HG03196 (cell line): ENCODE data around the gene NME1.
"Not testable (repeated sequence)": the region's sequence is repeated elsewhere in the genome, so short reads cannot be mapped to it uniquely, and the experiment has no call there.

ENCODE experiments used
- ATAC-seq: cut with Tn5 transposase; IDR thresholded peaks from one replicate; pipeline ENCODE4 v1.9.1; 2021; ENCODE audit not compliant: unreplicated experiment

NME1 gene

DNA sequence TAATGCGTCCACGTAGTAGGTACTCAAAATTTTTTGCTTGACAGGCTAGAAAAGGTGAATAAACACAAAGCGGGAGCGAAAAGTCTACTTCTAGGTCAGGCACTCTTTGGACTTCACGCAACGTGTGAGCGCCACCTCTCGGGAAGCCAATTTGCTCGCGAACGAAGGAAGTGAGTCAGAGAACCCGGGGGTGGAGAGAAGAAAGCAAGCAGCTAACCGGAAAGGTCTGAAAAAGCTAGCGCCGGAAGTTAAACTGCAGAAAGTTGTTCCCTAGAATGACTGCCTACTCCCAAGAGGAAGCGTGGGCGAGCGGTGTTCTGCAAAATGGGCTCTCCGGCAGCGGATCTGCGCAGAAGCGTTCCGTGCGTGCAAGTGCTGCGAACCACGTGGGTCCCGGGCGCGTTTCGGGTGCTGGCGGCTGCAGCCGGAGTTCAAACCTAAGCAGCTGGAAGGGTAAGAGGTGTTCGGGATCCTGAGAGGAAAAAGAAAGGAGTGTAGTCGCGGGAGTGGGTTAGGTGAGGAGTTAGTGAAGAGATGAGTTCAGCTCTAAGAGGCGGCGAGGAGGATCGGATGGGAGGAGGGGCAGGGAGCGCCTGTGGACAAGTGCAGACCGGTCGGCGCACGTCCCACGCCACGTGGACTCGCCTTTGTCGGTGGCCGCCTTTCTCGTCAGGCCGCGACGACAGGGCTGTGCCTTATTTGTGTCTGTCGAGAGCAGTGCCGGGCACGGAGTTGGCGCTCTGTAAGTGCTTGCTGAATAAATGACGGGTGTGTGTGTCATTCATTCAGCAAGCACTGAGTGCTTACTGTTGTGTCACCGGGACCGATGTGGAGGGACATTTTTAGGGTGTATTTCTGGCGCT lies at the start of gene NME1:
Gene NME1 (plus strand): TSS at position 350 of the 863 bp plus-strand sequence. CDS start 2,096 bp downstream, outside the sequence.
- peak; percentile 94 for ATAC-seq

DNA sequence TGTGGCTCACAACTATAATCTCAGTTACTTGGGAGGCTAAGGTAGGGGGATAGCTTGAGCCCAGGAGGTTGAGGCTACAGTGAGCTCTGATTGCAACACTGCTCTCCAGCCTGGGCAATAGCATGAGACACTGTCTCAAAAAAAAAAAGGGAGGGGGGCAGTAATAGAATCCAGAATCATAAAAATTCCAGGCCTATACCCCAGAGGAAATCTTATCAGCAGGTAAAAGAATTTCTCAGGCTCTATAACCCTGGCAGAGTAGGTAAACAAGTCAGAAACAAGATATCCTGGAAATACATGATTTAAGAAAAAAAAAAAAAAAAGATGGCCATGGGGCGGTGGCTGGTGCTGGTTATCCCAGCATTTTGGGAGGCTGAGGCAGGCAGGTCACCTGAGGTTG lies 45.6 kb upstream of the NME1 start:
- no peak for ATAC-seq

DNA sequence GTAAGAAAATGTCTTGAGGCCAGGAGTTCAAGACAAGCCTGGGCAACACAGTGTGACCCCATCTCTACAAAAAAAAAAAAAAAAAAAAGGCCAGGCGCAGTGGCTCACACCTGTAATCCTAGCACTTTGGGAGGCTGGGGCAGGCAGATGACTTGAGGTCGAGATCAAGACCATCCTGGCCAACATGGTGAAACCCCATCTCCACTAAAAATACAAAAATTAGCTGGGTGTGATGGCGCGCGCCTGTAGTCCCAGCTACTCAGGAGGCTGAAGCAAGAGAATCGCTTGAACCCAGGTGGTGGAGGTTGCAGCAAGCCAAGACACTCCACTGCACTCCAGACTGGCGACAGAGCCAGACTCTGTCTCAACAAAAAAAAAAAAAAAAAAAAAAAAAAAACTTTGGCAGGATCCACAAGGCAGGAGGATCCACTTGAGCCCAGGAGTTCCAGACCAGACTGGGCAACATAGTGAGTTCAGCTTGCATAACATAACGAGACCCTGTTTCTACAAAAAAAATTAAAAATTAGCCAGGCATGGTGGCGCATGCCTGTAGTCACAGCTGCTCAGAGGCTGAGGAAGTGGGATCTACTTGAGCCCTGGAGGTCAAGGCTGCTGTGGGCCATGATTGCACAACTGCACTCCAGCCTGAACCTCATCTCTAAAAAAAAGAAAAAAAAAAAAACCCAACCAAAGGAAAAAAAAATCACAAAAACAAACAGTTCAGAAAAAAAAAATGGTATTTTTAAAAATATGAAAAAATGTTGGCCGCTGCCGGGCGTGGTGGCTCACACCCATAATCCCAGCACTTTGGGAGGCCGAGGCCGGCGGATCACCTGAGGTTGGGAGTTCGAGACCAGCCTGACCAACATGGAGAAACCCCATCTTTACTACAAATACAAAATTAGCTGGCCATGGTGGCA lies 40.8 kb upstream of the NME1 start:
- not testable (repeated sequence) for ATAC-seq

DNA sequence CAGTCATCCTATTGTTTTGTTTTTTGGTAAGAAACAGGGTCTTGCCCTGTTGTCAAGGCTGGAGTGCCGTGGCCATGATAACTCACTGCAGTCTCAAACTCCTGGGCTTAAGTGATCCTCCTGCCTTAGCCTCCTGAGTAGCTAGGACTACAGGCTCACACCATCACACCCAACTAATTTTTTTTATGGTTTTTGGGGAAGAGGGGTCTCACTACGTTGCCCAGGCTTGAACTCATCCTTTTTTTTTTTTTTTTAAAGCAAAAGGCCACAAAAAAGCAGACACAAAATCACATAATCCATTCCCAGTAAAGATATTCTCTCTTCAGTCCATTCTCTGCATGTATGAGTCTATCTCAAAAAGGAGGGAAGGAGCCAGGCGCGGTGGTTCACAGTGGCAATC lies 38.2 kb upstream of the NME1 start:
- ATAC-seq = no peak

DNA sequence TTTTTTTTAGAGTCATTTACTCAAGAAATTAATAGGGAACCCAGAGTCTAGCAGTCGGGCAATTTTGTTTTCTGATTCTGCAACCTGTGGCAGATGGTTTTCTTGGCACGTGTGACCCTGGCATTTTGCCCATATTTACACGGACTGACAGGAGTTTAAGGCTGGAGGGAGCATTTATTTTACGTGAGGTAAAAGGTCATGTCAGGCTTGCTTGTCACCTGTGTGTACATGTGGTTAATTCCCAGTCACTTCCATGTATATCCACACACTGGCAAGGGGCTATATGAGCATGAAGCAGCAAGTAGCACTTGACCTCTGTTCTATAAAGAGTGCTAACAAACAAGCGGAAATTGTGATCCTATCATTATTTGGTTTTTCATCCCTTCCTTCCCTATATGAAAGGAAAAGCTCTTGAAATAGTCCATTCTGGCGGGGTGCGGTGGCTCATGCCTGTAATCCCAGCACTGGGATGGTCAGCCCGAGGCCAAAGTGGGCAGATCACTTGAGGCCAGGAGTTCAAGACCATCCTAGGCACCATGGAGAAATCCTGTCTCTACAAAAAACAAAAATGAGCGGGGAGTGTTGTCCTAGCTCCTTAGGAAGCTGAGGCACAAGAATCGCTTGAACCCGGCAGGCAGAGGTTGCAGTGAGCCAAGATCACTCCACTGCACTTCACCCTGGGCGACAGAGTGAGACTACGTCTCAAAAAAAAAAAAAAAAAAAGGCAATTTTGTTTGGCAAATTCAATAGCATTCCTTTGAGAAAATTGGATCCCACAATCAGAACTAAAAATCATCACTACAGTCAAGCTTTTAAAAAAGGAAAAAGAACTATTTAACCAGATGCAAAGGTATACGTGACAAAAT lies 34.8 kb upstream of the NME1 start:
- ATAC-seq = no peak

DNA sequence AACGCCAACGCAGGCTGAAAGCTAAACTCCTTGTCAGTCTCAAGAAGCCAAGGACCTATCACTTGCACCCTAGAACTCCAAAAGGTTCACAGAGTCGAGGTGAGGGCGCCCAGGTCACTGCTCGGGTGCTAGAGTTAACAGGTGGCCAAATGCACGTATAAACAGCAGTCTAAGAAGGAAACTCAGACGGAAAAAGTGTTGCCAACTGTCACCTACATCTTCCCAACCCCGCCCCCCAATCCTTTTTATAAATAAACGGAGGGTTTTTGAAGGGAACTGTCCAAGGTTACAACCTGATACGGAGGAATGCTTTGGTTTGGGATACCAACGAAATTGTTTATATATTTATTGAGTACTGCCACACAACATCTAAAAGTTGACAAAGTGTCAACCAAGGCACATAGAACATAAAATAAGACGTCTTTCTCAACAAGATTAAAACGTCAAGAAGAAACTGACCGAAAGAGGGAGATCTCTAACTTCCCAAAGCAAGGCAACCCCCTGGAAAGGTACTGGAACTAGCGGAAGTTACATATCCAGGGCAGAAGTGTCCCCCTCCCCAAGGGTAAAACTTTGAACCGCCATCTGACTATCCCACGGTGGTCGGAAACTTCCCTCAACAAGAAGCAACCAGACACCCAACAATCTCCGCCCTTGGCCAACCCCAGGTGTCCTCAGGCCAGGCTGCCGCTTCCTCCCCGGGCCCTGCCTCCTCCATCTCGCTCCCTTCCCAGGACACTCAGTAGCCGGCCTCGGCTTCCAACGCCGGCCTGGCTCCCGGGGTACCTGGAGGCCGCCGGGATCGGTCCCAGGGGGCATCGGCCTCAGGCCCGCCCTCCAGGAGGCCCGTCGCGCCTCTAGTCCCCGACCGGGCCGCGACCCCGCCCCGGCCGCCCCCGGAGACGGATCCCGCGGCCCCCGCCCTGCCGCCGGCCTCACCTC lies 33.7 kb upstream of the NME1 start:
- peak; percentile 28 for ATAC-seq

DNA sequence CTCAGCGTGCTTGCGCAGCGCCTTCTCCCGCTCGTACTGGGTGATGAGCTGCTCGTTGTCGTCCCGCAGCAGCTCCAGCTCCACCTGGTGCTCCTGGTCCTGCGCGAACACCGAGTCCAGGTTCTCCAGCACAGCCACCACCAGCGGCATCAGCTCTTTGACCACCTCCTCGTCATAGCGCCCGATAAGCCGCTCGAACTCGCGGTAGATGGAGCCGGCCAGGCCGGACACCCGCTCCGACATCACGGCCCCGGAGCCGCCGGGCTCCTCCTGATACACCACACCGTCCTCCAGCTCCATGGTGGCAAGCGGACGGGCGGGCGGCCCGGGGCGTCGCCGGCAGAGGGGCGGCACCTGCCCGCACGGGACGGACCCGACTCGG lies 33.0 kb upstream of the NME1 start:
- ATAC-seq = peak; percentile 26

DNA sequence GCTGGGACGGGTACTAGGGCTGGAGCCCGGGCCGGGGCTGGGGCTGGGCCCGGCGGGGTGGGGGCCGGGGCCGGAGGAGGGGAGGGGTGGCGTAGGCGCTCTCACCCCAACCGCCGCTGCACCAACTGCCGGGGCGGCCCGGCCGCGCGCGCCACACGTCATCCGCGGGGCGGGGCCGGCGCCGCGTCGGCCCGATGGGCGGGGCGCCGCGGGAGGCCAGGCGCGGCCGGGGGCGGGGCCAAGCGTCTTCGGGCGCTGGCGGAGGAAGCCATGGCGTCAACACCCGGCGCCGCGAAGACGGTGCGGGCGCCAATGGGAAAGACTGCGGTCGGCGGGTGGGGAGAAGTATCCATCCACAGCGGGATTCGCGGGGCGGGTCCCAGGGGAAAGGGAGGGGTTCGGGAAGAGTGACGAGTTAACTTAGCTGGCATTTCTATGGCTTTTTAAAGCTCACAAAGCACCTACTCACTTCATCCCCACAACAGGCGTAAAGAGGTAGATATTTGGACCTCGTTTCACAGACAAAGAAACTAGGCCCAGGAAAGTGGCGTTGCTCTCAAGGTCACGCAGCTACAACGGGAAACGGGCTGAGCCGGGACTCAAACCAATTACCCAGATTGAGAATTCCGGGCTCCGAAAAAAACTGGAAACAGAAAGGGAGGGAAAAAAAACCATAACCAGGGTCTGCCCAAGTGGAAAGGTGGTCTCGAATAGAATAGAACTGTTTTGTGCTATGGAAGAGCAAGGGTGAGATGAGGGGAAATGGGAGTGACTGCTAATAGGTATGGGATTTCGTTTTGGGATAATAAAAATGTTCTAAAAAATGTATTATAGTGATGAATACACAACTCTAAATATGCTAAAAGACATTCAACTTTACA lies 32.4 kb upstream of the NME1 start, which contains the start of gene SPAG9:
Gene SPAG9 (minus strand): TSS at position 130 of the 881 bp plus-strand sequence. CDS start 212 bp downstream, outside the sequence.
- ATAC-seq = peak; percentile 67

DNA sequence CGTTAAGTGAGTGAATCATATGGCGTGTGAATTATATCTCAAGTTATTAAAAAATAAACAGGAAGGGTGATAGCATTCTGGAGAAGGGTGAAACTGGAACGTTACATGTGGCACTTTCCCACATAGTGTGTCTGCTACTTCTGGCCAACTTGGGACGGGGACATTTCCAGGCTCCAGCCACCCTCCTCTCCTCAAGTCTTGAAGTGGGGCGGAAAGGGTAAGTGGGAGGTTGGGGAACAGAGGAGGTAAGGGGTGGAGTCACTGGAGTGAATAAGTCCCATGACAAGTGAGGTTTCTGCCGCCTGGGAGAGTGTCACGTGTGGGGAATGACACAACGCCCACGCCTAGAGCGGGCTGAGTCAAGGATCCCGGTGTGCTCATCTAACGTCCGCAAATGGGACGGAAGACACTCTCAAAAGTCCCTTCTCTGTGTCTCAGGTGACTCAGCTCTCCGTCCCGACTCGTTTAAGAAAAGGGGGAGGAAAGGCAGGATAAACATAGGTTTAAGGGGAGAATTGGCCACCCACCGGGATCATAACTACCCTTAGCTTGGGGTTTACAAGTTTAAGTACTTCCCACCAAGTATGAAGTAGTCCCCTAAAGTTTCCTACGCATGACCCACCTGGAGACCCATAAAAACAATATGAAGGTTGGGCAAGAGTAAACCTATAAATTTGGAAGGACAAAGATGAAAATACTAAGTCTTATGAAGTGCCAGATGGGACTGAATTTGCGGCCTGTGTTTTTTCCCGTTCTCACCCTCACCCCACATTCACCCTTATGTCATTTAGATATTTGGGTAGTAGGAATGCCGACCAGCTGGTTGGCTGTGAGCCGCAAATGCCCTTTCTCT lies 31.5 kb upstream of the NME1 start:
- ATAC-seq = peak; percentile 42

DNA sequence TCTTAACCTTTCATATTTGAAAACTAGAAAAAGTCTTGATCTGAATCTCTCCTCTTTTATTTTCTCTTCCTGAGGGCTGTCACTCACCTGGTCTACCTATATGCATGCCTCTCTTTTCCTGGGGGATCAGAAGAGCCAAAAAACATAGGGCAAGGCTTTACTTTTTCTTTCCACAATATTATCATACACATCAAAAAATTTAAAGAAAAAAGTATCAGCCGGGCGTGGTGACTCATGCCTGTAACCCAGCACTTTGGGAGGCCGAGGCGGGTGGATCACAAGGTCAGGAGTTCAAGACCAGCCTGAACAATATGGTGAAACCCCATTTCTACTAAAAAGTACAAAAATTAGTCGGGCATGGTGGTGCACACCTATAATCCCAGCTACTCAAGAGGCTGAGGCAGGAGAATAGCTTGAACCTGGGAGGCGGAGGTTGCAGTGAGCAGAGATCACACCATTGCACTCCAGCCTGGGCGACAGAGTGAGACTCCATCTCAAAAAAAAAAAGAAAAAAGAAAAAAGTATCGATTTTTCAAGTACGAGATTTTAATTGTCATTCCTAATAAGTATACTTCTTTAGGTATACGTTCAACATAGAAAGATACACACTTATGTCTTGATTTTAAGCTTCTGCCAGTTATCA lies 30.8 kb upstream of the NME1 start:
- not testable (repeated sequence) for ATAC-seq

DNA sequence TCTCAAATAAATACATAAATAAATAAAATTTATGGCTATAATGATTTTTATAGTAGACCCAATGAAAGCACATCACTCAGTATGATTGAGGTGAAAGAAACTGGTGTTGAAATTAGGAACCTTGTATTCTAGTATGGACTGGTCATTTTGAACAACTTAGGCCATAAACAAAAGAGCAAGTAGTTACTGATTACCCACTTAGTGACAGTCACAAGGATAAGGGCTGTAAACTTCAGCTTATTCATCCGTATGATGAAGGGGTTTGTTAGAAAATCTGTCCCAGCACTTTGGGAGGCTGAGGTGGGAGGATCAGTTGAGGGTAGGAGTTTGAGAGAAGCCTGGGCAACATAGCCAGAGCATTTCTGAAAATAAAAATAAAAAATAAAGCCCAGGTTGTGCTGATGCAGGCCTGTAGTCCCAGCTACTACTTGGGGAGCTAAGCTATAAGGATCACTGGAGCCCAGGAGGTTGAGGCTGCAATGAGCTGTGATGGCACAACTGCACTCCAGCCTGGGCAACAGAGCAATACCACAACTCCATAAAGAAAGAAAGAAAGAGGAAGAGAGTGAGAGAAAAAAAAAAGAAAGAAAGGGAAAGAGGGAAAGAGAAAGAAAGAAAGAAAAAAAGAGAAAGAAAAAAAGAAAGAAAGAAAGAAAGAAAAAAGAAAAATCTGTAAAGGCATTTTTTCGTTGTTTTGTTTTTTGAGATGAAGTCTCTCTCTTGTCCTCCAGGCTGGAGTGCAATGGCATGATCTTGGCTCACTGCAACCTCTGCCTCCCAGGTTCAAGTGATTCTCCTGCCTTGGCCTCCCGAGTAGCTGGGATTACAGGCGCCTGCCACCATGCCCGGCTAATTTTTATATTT lies 28.5 kb upstream of the NME1 start:
- no peak for ATAC-seq

DNA sequence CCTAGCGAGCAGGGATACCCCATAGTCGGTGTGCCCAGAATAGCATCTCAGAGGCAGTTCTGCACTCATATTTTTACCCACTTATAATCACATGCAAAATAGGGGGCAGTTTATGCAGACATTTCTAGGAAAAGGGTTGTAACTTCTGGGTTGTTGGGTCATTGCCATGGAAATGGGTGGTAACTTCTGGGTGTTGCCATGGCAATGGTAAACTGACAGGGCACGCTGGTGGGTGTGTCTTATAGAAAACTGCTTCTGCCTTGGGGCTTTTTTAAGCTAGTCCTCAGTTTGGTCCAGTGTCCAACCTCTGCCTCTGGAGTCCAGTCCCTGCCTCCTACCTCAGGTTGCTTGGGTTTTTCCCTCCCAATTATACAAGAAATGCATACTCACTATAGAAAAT lies 25.3 kb upstream of the NME1 start:
- no peak for ATAC-seq

DNA sequence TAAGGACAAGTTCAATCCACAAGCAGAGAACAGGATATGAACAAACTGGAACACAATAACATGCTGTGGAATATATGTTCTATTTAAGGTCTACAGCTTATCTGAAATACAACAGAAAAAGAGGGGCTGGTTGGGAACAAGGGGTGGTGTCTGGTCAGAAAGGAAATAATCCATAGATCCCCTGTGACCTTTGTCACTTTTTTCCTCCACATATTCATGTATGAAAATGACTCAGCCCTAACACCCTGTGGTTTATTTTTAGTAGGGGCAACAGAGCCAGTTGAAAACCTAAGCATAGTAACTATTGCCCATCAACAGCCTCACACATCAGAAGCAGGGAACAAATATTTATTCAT lies 20.4 kb upstream of the NME1 start:
- ATAC-seq = peak; percentile 75

DNA sequence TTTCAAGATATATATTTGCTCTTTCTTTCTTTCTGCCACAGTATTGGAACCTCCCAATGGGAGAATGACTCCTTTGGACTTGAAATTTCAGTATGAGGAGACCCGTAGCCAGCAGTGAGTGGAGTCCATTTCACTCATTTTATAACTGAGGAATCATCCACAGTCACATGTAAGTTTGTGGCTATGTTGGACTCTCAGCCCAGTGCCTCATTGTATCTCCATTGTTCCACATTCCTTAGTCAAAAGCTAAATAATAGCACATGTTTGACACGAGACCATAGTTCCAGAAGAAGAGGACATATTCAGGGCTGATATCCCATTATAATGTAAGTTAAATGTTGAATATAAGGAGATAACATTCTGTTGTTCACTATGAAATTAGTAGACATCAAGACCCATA lies 20.0 kb upstream of the NME1 start:
- ATAC-seq = no peak

DNA sequence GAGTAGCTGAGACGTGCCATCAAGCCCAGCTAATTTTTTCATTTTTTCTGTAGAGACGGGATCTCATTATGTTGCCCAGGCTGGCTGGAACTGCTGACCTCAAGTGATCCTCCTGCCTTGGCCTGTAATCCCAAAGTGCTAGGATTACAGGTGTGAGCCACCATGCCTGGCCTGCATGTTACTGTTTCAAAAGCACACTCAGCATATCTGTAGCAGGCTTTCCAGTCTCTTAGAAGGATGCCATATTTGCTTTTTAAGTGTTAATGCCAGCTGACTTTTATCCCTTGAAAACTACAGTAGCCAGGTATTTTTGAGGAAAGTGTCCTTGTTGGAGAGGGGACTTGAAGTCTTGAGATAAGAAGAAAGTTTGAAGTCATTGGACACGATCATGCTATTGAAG lies 17.4 kb upstream of the NME1 start:
- ATAC-seq = no peak

DNA sequence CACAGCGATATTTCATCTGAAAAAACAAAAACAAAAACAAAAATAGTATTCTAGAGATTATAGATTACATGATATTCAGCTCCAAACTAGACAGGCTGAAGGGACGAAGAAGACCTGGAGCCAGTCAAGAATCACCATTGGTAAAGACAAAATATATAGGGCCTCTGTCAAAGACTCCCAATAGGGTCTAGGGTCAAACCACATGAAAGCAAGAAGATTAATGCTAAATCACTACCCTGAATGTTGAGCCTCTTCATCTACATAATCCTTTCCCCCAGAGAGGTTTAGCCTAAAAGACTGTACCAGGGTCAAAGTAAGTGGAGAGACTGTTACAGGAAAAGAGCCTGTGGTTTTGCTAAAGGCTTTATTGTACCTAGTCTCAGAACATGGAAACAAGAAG lies 10.8 kb upstream of the NME1 start:
- no peak for ATAC-seq
